Embryonic facial prominence (tissue), 1 donor: Measurements from ENCODE around the gene PSG1.
"Not testable (repeated sequence)": the region's sequence is repeated elsewhere in the genome, so short reads cannot be mapped to it uniquely, and the experiment has no call there.

Experiments used
- DNase-seq: peaks from one replicate; pipeline ENCODE4 v3.0.0-alpha.2; 2016; ENCODE audit errors: extremely low spot score

PSG1 gene

DNA sequence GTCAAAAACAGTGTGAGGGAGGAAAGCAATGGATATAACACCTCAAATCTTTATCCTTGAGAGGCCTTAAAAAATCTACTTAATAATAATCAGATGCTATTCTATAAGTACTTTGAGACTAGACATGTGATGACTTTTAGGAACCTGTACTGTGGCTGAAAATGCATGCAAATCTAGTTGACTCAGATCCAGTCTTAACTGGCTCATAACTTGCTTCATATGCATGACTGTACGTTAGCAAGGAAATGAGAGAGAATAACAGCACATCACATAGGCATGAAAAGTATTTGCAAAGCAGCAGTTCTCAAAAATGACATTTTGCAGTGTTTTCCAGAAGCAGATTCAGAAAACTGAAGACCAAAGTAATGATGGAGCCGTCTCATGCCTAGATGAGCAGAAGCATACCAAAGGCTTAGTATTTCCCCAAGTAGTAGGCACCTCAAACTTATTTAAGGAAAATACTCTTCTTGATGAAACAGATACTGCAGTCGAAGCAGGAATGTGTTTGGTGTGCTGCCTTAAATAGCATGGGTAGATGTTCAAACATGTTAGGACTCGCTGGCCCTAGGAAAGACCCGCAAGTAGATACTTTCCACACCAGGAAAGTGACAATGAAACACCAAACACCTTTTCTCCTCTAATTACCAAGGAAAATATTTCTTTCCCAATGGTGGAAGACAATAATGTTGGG is 59.4 kb downstream of the PSG1 start:
- not testable (repeated sequence) for DNase-seq

DNA sequence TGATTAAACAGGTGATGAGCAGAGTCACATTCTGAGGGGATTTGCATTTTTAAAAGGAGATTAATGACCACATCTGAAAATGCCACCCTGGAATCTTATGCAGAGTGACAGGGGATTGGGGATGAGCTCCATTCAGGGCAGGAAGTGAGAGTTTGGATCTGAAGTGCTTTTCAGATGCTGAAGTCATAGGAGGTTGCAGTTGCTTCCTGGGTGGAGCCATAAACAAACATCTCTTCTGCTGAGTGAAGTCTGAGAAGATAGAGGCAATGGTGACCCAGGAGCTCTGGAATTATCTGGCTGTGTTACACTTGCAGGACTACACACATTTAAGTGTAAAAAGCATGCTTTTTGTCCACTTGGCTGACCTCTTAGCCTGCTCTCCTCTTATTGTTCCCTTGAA is 62.6 kb downstream of the PSG1 start:
- no peak for DNase-seq
